Medulla oblongata (tissue), 1 donor: ENCODE data around the gene ST8SIA2.
"Not testable (repeated sequence)": the region's sequence is repeated elsewhere in the genome, so short reads cannot be mapped to it uniquely, and the experiment has no call there.

ENCODE experiments used
- DNase-seq: peaks from one replicate; pipeline ENCODE4 v3.0.0-alpha.2; 2015; ENCODE audit errors: extremely low spot score

The ST8SIA2 gene

DNA sequence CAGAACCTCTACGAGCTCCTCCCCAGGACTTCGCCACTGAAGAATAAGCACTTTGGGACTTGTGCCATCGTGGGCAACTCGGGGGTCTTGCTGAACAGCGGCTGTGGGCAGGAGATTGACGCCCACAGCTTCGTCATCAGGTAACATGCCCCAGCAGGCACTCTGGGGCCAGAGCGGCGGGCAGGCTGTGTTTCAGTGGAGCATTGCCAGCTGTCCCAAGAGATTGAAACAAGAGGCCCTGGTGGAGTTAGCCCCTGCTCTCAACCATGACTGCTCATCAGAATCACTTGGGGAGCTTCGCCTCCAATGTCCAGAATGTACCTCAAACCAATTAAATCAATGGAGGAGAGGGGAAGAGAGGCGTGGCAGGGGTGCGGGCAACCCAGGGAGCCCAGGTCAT lies 44.8 kb downstream of the ST8SIA2 start:
- no peak for DNase-seq

GRCh38 chr15:92443381-92443780 lies 49.7 kb downstream of the ST8SIA2 start:
- no peak for DNase-seq

GRCh38 chr15:92444631-92445030 lies 51.0 kb downstream of the ST8SIA2 start:
- no peak for DNase-seq

GRCh38 chr15:92448370-92448769 lies 54.7 kb downstream of the ST8SIA2 start:
- no peak for DNase-seq

GRCh38 chr15:92449476-92449875 lies 55.8 kb downstream of the ST8SIA2 start:
- DNase-seq, result no peak

DNA sequence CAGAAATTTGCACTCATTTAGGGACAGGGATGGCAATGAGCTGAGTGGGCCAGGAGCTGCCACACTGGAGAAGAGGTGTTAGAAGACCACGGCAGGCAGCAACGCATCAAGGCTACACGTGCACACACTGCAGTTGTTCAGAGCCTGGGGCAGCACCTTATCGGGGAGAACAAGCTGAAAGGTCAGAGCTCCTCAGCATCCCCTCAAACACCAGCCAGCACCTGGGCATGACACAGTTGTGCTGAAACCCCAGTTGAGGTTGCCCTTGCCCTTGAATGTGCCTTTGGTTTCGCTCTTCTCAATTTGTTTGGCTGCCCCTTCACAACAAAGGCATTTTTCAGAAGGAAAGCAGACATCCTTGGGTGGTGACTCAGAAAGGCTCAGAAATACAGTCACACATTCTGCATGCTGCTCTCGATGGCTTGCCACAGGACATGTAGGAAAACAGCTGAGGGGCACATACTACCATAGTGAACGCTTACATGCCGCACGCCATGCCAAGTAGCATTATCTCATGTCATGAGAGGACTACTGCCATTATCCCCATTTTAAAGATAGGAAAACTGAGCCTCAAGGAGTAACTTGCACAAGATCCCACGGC lies 57.6 kb downstream of the ST8SIA2 start:
- DNase-seq, result no peak

DNA sequence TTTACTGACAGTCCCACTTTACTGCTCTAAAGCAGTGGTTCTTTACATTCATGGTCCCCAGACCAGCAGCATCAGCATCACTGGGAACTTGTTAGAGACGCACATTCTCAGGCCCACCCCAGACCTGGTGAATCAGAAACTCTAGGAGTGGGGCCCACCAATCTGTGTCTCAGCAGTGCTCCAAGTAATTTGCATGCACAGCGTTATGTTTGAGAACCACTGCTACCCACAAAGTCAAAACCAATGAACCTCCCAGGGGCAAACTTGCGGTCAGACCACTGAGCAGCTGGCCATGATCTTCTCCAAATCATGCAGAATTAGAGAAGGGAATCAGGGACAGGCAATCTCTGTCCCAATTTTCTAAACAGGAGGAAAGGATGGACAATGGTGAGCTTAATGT lies 58.5 kb downstream of the ST8SIA2 start:
- no peak for DNase-seq

DNA sequence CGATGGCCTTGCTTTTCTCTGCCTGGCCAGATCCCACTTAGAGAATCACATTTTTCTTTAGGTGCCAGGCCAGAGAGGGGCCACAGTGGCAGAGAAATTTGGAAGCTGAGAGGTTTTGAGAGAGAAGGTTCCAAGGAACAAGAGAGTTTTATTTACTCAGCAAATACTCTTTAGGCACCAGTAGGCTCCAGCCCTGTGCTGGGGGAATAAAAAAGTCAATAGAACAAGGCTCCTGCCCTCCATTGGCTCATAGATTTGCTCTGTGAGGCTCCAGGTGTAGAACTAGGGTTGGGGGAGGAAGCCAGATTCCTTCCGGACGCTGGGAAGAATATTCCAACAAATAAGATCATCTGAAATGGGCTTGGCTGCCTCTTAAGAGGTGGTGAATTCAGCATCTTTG lies 59.9 kb downstream of the ST8SIA2 start:
- DNase-seq, result no peak

- no peak for DNase-seq
Observed at GRCh38 chr15:92454555-92455105, 60.9 kb downstream of the ST8SIA2 start.

- no peak for DNase-seq
Observed at GRCh38 chr15:92455271-92455670, 61.6 kb downstream of the ST8SIA2 start.

GRCh38 chr15:92457471-92458041 lies 63.9 kb downstream of the ST8SIA2 start:
- DNase-seq, result no peak

DNA sequence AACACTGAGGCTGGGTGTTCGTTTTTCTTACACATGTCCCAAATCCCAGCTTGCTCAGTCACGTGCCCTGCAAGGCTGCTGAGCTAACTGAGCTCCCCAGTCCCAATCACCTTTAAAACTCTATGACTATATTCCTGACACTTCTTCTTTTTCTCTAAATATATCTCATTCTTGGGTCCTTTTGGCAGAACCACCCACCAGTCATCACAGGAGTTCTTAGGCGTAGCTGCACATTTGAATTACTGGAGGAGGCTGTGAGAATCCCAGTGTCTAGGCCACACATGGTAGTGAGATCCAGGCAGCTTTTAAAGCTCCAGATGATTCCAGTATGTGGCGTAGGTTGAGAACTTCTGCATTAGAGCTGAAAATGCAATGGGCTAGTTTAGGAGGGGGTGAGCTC lies 66.3 kb downstream of the ST8SIA2 start:
- DNase-seq, result no peak

DNA sequence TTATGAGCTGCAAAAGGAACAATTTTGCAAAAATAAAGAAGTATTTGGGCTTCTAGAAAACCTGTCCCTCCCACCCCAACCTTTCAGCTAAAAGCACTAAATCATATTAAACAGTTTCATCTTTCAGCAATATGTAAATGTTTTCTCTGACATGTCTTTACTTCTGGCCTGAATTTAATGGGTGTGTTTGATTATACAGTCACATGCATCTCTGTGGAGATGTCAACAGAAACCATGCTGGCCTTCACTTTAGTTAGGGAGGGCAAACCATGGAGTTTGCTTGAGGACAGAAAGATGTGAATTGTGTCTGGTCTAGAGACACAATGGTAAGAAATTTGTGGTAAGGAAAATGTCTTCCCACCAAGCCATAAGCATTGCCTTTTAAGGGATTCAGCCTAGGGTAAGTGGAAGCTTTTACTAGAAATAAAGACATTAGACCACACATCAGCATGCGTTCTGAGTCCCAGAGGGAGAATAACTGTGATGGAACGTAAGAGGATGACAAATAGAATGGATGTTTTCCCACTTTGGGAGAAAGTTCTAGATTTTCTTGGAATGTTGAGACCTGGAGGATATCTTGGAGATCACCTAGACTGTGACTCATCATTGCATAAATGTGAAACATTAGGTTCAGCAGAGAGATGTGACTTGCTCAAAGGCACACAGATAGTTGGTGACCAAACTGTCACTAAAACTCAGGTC lies 68.9 kb downstream of the ST8SIA2 start:
- DNase-seq, result no peak

DNA sequence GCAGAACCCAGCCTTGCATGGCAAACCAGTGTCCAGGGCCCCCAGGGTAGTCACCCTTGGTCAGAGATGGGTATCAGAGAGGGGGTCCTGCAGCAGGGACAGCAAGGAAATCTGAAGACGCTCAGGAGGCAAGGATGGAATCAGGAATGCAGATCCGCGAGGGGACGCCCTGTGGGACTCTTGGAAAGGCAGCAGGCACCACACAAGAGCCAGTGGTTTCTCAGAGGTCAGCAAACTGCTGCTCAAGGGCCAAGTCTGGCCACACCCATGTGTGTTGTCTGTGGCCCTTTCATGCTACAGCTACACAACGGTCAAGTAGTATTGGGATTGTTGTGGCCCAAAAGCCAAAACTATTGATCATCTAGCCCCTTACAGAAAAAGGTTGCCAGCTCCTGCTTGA lies 69.7 kb downstream of the ST8SIA2 start:
- DNase-seq, result no peak

DNA sequence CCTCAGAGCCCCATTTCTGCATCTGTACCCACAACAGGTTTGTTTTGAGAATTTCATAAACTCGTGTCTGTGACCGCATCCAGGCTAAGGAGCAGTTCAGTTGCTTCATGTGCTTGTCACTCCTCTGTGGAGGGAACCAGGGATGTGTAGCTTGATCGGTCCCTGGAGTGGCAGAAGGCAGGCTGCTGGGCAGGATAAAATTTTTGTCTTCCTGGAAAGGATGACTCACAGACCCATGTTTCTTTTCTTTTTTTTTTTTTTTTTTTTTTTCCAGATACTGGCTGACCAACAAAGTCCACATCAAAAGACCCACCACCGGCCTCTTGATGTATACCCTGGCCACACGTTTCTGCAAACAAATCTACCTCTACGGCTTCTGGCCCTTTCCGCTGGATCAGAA lies 70.1 kb downstream of the ST8SIA2 start:
- no peak for DNase-seq

DNA sequence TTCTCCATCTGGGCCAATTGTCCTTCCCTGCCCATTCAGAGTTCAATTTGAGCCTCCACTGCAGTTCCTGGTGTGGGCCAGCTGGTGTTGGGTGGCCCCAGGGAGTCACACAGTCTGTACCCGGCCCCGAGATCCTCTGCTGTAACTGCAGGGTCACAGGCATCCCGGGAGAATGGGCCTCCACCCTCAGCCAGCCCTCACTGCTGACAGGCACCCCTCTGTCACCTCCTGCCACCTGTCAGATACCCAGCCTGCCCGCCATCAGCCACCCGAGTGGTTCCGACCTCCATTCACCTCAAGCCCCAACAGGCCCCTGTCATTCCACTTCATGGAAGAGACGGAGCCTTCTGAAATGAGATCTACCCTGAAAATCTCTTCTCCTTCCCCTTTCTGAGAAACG lies 73.2 kb downstream of the ST8SIA2 start:
- no peak for DNase-seq

DNA sequence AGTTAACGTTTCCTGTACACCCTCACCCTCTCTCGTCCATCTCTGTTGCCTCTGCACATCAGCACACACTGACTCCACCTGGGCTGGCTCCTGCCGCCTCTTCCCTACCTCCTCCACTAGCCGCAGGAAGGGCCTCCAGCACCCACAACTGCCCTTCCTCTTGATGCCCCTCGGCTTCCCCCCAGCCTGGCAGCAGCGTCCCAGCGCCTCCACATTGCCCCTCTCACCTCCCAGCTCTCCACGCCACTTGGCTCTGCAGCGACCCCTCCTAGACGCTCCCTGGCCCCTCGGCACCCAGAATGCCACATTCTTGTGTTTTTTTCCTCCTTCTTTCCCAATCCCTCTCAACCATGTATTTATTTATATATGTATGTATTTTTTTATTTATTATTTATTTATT lies 73.6 kb downstream of the ST8SIA2 start:
- DNase-seq, result no peak

DNA sequence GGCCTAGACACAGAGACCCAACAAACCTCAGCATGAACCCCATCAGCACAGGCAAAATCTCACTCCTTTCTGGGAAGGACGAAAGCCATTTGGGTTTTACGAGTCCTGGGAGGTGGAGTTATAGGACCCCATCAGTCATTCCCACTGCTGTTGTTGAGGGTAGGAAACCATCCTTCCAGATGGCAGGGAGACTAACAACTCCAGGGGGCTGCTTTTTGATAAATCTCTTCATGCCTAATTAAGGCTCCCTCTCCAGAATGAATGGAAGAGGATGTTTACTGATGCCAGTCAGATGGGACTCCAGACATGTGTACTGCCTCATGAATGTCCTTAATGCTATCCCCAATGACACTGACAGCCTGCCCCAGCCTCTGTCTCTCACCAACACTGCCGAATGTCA lies 75.3 kb downstream of the ST8SIA2 start:
- DNase-seq, result no peak

- no peak for DNase-seq
Observed at GRCh38 chr15:92471288-92471687, 77.6 kb downstream of the ST8SIA2 start.

DNA sequence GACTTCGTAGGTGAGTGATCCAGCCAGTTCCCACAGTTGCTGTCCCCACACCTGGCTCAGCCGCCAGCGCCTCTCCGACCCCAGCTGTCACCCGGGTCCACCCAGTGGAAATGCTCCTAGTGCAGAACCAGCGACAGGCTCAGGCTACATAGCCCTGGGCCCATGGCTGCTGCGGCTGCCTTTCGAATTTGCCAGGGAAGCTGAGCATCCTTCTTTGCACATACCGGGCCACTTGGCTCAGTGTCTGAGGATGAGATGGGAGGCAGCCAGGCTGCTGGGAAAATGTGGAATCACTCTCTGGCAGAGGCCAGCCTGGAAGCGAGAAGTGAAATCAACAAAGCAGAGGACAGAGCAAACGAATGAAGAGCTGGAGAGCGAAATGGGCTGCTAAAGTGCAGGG lies 80.1 kb downstream of the ST8SIA2 start:
- no peak for DNase-seq

- DNase-seq, result not testable (repeated sequence)
Observed at GRCh38 chr15:92479730-92480129, 86.0 kb downstream of the ST8SIA2 start.

DNA sequence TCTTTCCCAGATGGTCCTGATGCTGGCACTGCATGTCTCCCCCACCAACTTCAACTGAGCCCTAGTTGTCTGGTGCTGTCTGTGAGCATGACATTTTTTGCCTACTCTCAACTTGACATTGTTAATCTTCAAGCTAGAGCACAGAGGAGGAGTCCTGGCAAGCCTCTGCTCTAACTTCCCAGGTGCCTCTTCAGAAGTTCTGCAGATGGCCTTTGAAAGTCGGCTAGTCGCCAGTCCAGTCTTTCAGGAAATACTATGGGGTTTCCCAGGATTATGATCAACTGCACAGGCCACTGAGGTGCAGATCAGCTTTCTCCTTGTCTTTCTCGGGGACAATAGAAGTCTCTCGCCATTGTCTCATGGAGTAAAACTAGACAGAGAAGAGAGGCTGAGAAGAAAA lies 86.7 kb downstream of the ST8SIA2 start:
- DNase-seq, result no peak

DNA sequence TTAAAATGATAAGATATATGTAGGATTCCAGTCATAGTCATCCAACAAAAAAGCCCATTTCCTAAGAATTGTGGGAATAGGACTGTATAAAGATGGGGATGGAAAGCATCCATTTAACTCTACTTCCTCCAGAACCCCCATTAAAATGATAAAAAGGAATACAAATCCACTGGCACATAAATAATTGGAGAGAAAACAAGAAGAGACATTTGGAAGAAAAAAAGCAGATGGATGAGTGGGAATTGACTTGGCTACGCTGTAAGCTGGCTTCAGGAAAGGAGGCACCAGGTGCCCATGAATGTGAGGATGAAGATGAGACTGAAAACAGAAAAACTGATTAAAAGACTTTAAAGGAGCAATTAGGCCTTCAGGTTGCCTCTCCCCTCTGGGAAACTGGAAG lies 91.8 kb downstream of the ST8SIA2 start:
- no peak for DNase-seq
